GM15510 (cell line): Measurements from ENCODE around the gene PUM1.

Source experiments
- POLR2A ChIP-seq: IDR thresholded peaks from 3 replicates; pipeline ENCODE4 v1.6.1; 2011; ENCODE audit warnings: borderline replicate concordance; ENCODE audit not compliant: insufficient read length; ENCODE audit errors: extremely low read depth

The PUM1 gene

GRCh38 chr1:30990591-30990990, 74.9 kb downstream of the PUM1 start:
- no peak for TF ChIP-seq POLR2A

DNA sequence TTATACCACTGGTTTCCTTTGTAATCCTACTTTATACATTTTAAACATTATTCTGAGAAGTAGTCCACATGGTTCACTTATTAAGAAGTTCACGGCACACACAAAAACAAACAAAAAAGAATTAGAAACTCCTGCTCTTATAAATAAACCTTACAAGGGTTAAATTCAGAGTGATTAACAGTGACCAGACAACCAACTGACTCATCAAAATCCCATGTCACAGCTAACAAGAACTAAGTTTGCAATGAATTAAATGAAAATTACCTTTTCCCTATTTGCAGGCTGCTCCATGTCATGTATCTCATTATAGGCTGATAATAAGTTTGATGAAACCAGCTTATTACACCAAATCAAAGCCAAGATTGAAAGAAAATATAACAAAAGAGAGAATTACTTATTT, 77.5 kb downstream of the PUM1 start:
- no peak for TF ChIP-seq POLR2A

DNA sequence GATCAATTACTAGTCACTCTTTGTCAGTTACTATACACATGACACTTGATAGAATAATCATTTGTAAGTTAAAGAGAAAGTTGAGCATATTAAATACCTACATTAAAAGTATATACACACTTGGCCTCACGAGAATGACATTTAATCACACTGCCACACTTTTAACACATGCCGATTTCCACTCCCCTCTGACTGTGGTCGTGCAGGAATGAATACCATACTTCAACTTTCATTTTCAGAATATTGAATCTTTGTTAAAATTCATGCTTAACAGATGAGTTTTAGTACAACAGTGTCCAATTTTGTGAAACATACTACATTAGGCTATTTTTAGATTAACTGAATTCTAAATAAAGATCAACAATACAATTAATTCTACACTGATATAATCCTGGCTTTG, 78.8 kb downstream of the PUM1 start:
- TF ChIP-seq POLR2A: no peak

GRCh38 chr1:30984991-30985503, 80.5 kb downstream of the PUM1 start:
- no peak for TF ChIP-seq POLR2A

DNA sequence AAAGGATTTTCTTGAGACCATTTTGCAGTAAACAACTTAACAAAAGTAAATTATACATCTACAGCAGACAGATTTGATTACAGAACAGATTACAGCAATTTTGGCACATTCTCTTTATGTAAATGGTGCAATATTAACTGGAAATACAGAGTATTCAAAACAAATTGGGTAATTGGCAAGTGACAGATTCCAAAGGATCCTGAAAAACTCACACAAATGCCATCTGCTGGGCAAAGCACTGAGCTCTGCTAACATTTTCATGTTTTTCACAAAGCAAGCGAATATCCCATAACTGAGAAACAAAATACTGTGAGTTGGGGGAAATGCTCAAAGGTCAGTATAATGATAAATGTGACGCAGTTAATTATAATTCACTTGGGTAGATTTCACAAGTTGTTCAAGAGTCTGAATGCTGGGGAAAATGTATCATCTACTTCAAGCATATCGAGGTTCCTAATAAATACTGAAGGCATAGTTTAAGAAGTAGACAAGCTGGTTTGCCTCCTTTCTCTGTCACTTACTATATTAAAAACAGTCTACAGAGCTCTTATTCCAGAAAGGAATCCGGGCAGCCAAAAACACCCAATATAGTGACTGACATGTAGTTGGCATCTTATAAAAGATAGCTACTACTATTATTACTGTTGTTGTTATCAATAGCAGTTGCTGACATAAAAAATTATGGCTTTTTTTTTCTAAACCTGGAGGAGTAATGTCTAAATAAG, 81.2 kb downstream of the PUM1 start:
- no peak for TF ChIP-seq POLR2A

GRCh38 chr1:30982937-30983336, 82.6 kb downstream of the PUM1 start:
- TF ChIP-seq POLR2A: no peak

DNA sequence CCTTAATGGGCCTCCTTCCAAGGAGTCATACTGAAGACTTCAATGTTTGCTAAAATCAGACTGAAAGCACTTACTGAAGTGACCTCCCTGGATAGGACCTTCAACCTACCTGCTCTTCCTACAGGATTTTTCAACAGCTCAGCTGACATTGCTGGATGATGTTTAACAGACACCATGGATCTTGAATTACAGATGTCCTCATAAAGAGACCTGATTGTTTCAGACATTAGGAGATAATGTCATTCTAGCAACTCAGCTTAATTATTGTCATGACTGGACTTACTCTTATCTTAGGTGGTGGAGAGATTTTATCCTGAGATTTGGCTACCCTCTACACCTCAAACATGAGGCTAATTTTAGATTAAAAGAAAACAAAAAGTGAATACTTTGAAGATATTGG, 83.1 kb downstream of the PUM1 start:
- no peak for TF ChIP-seq POLR2A

DNA sequence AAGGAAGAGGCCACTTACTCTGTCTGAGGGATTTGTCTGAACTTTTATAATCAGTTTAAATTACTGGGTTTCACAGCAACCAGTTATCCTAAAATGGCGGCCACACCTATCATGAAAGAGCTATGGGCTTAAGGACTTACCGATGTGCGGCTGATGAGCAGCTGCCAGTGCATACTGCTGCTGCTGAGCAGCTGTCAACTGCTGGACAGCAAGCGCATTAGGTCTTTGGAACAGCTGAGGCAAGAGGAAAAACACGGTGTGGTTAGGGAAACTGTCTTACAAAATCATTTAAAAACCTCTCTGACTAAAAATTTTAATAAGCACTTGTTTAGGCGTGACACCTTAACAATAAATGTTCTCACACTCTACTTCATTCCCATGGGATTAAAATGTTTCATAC, 84.3 kb downstream of the PUM1 start:
- TF ChIP-seq POLR2A: no peak

DNA sequence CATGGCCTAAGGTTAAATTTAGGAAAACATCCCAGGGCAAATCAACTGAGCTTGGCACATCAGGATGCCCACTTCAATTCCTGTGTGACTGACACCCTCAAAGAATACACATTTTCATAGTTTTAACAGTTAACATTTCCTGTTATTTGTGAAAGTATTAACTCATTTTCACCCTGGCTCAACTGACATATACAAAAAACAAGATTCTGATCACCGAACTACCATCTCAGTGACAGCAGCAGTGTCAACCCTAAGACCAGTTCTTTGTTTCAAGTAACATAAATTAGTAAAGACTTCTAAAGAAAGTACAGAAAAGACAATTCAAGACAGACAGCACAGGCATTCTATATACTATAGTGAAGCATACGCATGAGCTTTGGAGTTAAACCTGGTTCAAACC, 88.0 kb downstream of the PUM1 start:
- TF ChIP-seq POLR2A: no peak

- no peak for TF ChIP-seq POLR2A
Measured at GRCh38 chr1:30977105-30977504, 88.4 kb downstream of the PUM1 start.

DNA sequence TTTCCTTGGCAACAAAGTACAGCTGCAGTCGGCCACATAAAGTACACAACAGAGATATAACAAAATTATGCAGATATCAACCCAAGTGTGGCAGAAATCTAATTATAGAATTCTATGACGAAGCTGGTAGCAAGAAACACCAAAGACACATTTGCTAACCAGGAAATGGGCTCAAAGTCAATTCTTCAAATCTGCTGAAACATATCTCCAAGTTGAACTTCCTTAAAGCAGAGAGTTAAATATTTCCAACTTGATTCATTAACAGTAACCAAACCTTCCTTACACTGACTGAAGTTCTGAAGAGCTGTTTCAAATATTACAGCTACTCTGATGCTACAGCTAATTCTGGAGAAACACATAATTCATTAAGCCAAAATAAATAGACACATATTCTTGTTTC, 89.4 kb downstream of the PUM1 start:
- no peak for TF ChIP-seq POLR2A

DNA sequence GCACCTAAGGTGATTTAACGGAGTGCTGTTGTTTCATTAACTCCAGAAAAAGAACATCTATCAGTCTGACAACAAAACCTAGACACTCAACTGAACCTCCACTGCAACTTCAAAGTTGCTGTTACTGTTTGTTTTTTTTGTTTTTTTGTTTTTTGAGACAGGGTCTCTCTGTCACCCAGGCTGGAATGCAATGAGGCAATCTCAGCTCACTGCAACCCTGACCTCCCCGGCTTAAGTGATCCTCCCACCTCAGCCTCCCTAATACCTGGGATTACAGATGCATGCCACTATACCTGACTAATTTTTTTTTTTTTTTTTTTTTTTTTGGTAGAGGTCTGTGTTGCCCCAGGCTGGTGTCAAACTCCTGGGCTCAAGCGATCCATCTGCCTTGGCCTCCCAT, 90.3 kb downstream of the PUM1 start:
- no peak for TF ChIP-seq POLR2A

- TF ChIP-seq POLR2A: no peak
Measured at GRCh38 chr1:30974536-30974935, 91.0 kb downstream of the PUM1 start.

GRCh38 chr1:30971496-30971895, 94.0 kb downstream of the PUM1 start:
- no peak for TF ChIP-seq POLR2A

DNA sequence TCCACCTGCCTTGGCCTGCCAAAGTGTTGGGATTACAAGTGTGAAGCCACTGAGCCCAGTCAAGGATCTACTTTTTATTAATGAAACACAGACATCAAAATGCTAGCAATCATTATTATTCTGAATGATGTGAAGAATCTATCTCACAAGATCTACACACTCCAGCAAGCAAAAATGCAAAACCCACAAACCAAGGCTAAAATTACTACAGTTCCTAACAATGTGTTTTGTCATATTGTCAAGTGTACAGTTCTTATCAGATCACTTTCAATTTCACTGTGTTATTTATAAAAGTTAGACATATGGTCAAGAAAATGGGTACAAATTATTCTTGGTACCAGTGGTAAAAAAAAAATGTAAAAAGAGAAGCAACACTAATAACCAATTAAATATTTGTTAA, 95.6 kb downstream of the PUM1 start:
- TF ChIP-seq POLR2A: no peak

- TF ChIP-seq POLR2A: no peak
Measured at GRCh38 chr1:30968220-30968971, 97.1 kb downstream of the PUM1 start.
